ENCODE results near the gene PEX14.

The PEX14 gene

DNA sequence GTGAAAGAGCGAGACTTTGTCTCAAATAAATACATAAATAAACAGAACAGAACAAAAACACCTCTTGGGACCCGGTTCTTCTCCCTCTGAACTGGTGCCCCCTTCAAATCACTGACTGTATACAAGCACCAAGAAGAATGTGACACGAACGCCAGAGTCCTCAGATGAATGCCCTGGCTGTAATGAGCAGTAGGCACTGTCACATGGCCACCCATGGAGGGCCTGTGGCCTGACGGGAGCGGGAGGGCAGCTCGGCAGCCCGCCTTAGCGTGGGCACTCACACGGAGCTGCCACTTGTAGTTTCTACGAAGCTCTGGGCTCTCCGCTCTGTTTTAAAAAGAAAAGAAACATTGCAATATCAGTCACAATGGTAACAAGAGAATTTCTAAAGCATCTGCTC lies 146.0 kb downstream of the PEX14 start:
- DNase-seq, result peak; percentile 32

DNA sequence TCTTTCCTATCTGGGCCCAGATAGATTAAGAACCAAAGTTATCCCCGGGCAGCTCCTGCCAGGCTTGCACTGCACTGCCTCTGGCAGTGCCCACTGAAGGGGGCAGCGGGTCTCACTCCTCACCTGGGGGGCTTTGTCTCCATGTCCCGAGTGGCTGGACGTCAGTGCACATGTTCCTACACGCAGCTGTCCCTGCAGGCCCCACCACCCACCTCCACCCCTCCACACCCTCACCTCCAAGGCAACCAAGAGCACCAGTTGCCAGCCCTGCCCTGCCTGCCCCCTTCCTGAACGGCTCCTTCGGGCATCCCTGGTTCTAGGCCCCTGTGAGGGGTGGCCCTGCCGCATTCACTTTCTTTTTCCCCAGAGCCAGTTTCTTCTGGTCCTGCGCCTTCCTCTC lies 147.2 kb downstream of the PEX14 start:
- DNase-seq, result no peak

DNA sequence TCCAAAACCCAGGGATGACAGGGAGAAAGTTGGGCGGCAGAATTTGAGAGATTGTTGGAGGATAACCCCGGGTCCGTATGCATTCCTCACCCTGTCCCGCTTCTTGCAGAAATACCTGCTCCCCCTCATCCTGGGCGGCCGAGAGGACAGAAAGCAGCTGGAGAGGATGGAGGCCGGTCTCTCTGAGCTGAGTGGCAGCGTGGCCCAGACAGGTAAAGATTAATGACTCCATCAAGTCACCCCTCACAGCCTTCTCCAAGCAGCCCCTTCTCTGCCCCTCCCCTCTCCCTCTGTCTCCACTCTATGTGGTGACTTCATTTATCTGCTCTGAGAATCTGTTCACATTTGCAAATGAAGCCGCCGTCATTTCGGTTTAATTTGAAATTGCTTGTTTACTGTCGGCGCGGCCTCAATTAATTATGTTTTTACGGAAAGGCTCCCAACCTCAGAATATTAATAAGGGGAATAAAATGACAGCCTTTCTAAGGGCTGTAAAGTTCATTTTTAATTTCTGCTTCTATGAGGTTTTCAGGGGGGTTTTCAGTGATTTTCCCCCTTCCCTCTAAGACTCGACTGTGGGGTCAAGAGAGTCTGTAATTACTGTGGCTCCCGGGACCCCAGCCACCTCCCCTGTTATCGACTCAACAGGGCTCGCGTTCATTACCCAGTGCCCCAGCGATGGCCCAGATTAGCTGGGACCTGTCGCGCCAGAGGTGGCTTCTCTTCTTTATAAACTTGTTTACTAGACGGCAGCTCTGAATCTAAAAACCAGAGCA lies 148.3 kb downstream of the PEX14 start:
- no peak for DNase-seq

DNA sequence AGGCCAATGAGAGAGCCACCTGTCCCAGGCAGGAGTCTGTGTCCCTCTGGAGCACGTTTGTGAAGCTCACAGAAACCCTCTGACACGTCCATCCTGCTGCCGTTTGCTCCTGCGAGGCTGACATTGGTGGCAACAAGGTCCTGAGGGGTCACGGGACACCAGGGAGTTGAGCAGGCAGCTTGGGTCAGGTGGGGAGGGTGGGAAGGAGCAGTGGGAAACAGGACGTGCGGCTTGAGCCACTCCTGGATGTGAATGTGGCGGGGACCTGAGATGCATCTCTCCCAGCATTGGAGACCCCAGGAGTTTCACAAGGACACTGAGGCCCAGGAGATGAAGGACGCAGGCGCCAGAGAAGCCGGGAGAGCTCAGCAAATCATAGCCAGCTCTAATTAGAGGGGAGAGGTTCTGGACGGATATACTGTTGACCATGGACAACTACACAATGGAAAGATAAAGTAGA lies 149.0 kb downstream of the PEX14 start:
- no peak for DNase-seq

DNA sequence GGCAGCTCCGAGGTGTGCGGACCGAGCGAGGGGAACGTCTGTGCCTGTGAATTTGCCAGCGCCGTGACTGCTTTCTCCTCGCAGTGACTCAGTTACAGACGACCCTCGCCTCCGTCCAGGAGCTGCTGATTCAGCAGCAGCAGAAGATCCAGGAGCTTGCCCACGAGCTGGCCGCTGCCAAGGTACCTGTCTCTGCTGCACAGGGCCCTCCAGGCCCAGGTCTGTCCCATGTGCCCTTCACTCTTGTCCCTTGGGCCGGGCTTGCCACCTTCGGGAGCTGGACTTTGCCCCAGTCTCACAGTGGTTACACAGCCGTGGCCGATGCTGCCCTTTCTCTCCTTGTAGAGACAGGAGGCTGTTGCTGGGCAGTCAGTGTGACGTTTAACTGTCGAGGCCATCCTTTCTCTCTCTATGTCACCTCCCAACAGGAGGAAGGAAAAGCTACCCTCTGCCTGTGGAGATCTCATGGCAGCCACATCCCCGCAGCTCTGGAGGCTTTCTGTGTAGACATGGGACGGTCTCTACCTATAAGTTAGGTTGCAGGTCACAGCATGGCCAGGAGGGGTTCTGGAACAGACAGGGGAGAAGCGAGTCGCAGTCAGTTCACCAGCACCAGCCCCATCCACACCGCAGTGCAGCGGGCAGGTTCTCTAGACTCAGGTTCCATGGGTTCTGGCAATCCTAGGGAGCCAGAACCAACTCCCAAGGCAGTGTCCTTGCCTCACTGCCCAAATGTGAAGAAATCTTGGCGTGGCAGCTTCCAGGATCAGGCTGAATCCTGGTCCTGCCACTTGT lies 149.7 kb downstream of the PEX14 start:
- no peak for DNase-seq

DNA sequence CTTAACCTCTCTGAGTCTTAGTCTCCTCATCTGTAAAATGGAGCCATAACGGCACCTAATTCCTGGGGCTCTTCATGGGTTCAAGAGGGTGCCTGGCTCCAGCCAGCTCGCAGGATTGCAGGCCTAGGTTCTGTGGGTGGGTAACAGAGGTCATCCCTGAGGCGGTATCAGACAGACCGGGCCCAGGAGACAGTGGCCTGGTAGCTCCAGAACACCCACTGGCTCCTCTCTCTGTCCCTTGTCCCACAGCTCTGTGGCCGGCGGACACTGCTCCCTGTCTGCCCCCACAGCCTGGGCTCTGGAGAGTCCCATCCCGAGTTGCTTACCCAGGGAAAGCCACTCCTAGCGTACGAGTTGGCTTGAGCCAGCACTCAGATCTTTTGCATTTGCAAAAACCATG lies 150.3 kb downstream of the PEX14 start:
- no peak for DNase-seq

DNA sequence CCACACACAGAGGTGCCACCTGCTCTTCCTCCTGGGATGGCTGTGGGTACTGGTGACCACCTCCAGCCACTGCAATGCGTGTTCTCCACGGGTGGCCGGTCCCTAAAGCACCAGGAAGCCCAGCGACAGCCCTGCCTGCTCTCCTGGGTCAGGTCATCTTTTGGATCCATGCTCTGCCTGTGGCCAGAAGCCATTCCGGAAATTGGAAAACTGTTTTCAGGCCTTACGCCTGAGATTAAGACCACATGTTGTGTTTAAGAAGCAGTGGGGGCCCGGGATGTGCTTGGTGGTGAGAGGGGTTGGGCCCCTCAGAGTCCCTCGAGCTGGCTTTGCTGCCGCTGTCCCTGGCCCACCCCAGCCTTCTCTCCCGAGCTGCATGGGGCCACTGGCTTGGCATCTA lies 150.8 kb downstream of the PEX14 start:
- peak; percentile 58 for DNase-seq

DNA sequence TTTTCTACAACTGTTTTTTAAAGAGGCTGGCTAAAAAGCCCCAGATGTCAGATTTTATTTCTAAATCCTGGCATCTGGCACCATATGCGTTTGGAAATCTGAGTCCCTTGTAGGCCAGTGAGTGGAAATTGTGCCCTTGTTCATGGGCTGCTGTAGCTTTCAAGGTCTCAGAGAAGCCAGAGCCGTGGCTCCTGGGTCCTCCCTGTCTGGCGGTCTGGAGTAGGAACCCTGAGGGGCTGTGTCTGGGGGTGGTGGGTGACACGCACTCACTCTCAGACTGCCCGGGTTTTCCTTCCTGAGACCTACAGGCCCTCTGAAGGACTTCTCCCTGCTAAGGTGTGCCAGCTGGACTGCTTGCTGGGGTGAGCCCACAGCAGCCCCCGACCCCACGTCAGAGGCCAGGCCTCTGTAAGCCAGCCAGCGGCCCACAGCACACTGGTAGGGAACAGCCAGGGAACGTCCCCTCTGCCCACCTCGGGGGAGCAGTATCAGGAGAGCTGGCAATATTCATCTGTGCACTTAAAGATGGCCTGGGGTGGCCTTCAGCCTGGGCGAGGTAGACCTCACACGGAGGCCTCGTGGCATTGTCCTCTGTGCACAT lies 151.5 kb downstream of the PEX14 start:
- DNase-seq, result no peak

DNA sequence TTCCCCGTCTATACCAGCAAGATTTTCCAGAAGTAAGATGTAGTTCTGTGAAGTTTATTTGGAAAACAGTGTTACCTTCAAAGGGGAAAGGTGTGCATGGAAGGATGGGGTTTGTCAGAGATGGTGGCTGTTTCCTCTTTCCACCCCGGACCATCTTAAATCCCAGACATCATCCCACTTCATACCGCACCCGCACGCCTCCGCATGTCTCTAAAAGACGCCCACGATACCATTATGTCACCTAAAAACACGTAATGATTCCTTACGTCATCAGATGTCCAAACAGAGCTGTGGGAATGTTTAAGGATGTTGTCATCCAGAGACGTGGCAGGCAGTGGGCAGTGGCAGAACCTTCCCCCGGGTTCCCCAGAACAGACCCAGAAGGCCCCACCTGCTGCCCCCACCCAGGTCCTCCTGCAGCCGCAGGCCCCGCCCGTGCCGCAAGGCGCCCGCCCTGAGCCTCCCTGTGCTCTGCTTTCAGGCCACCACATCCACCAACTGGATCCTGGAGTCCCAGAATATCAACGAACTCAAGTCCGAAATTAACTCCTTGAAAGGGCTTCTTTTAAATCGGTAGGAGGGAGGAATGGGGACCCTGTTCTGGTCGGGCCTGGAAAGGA lies 152.2 kb downstream of the PEX14 start:
- DNase-seq, result no peak

DNA sequence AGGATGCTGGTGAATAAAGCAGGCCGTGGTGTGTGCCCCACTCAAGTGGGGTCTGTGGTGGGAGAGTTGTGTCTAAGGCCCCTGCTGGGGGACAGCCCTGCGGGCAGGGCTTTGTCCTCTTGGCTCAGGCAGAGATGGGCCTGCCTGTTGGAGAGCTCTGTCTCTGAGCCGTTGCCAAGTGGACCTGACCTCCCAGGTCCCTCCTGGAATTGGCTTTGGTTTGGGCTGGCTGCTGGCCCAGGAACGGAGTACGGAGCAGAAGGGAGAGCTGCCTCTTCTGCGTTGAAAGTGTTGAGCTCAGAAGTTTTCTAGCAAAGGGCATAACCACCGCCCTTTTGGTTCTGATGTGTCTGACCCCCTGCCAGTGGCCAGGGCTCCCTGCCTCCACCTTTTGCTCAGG lies 153.9 kb downstream of the PEX14 start:
- no peak for DNase-seq

DNA sequence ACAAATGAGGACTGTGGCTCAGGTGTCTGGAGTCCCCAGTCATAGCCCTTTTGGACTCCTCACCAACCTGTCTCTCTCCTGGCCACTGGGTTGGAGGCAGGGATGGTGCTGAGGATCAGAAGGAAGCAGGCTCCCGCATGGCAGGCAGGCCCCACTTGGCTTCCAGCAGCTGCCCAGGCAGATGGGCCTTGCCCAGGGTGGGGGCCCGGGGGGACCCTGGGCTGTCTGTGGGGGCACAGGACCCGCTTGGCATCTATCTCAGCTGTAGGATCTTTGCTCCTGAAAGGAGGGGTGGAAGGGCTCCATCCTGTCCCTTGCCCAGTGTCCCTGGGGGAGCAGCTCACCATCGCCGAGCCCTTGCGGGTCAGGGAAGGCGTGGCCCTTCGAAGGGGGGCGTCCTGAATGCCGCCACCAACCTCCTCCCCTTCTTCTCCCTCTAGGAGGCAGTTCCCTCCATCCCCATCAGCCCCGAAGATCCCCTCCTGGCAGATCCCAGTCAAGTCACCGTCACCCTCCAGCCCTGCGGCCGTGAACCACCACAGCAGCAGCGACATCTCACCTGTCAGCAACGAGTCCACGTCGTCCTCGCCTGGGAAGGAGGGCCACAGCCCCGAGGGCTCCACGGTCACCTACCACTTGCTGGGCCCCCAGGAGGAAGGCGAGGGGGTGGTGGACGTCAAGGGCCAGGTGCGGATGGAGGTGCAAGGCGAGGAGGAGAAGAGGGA lies 154.5 kb downstream of the PEX14 start:
- no peak for DNase-seq

DNA sequence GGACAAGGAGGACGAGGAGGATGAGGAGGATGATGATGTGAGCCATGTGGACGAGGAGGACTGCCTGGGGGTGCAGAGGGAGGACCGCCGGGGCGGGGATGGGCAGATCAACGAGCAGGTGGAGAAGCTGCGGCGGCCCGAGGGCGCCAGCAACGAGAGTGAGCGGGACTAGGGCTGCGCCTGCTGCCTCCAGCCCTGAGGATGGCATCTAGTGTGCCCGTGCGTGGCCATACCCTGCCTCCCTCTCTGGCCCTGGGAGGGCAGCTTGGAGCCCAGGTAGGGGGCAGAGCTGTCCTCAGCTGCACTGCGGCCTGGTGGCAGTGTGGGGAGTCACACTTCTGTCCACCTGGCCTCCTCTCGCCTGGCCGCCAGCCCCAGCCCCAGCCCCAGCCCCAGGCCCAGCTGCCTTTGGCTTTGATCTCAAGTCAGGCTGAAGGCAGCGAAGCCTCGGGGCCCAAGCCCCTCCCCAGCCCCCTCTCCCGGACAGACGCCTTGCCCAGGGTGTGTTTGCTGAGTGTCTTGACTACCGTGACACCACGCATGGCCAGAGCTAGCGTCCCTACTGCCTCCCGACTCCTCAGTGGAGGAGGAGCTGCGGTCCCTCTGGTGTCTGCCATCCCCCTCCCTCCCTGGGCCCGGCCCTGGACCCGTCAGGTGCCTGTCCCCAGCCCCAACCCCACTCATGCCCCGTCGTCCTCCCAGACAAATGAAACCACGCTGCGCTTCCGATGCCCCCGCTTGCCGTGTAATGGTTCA lies 155.2 kb downstream of the PEX14 start:
- peak; percentile 83 for DNase-seq

DNA sequence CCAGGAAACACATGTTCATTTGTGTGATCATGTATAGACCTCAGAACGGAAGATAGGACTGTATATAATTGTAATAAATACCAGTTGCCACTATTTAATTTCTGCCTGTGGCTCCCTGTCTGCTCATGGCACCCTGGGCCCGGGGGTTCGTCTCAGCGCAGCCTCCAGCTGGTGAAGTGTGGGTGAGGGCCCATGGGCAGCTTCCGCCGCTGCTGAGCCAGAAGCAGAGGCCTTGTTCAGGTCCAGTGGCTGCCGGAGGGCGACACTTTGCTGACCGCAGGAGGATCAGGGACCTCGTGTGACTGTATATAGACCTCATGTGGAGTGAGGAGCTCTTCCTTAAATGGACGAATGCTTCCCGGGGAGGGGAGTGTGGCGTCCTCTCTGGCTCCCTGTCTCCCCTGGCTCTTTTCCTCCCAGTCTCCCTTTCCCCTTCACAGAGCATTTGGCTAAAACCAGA lies 155.9 kb downstream of the PEX14 start:
- peak; percentile 29 for DNase-seq

DNA sequence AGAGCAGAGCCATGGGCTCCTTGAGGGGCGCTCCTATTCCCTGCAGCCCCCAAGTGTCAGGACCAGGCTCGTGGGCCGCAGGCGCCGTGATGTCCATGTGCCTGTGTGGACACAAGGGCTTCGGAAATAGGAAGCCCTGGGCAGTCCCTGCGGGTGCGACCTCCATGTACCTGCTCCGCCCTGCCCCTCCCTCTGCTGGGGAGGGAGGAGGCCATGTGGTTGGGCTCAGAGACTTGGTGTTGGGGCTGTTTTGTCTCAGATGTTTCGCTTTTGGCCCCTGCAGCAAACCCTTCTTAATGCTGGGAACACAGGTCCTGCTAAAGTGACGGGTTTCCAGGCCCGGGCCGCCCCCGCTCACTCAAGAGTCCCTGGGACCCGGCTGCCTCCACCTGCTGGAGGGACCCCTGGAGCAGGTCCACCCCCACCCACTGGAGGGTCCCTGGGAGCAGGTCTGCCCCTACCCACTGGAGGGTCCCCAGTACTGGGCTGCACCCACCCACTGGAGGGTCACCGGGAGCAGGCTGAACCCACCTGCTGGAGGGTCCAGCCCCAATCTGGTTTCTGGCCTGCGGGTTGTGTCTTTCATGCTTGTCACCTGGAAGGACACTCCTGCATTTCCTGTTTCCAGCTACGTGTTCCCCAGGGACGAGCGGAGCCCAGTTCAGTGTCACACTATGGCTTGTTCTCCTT lies 156.5 kb downstream of the PEX14 start:
- no peak for DNase-seq

DNA sequence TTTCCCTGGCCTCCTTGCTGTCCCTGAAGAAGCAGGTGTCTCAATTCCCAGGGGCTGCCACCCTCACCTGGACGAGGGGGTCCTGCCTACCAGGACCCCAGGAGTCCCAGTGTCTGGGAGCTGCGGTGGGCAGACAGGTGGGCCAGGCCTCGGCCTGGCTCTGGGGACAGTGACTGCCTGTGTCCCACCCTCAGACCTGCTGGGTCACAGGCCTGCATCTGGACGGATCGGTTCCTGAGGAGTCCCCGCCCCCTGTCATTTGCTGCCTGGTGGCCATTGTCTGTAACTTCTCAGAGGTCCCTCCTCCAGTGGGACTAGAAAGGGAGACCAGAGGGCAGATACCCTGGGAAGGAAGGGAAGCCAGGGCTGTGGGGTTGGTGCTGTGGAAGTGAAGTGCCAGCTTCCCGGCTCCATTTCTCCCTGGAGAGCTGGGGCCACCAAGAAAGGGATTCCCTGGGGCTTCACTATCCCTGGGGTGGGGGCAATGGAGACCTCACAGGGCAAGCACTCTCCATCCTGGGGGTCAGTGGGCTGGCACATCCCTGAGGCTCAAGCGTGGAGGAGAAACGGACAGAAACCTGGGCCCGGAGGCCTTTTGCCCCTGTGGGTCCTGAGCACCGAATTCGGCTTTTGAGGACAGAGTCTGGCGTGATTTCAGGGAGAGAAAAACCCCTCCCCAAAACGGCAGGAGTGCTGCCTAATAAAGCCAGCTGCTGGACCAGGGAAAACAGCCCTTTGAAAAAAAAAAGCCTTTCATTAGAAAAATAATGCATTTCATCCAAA lies 157.3 kb downstream of the PEX14 start:
- peak; percentile 59 for DNase-seq

DNA sequence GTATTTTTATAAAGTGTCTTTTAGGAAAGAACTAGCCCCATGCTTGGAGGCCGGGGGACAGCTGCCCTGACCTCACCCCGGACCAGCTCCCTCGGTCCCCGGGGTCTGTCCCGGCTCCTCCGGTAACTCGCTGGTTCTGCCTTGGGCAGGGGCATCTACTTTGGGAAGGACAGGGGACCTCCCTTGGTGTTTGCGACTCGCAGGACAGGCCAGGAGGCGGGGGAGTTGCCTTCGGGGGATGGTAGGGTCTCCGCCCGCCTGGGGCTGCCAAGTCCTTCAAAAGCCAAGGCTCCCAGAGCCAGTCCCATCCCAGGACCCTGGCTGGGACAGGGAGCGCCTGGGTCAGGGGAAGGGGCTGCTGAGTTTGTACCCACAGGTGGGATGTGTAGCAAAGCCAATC lies 157.9 kb downstream of the PEX14 start:
- DNase-seq, result no peak

DNA sequence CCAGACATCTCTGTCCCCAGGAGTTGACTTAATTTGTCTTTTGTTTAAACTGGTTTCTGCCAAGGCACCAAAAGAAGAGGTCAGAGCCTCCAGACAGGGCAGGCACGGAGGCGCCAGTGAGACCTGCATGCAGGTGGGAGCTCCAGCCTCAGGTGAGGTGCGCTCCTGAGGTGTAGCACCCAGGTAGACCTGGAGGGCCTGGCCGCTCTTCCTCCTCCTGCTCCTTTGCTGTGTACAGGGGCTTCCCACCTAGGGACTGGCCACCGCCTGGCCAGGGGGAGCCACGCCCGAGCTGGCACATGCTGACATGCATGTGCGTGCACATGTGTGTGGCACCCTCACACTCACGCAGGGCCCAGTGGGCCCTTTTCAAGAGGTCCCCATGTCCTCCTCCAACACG lies 158.7 kb downstream of the PEX14 start:
- no peak for DNase-seq

DNA sequence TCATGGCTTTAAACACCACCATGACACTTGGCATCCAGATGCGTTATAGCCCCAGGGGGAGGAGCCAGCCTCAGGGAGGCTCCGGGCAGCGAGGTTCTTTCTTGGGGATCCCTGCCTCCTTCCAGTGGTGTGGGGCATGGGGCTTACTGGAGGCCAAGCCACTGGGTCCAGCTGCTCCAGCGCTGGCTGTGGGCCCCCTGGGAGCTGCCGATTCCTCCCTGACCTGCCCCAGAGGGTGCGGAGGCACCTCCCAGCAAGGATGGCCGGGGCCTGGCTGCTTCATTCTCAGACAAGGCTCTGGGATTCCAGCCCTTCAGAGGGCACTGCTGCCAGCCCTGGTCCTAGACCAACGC lies 159.3 kb downstream of the PEX14 start:
- no peak for DNase-seq

DNA sequence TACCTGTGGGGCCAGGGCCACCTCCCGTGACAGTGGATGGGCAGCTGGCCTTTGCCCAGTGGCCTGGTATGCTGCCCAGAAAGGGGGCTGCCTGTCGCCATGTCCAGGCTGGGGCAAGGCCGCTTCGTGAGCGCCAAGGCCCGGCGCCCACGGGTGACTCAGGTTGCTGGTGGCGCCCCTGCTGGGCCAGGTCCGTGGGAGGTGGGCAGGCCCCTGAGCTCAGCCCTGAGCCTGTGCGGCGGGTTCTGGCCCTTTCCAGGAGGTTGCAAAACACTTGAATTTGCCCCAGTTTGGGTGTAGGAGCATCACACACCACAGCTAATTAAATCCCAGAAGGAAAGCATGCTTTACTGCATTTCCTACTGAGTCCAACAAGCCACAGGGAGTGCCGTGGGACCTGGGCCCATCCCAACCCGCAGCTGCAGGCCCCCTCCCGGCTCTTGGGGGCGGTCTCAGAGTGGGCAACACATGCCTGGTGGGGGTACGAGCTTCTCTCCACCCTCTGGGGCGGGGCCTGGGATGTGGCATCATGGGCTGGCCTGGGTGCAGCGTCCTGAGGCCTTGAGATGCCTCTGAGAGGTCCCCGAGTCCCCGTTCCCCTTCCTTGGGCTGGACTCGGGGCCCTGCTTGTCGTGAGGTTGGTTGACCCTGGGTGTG lies 159.8 kb downstream of the PEX14 start:
- no peak for DNase-seq

Measured in eye (tissue), 1 donor.